HG03378 (cell line): ENCODE measurements around the gene FAM13A.
"Not testable (repeated sequence)": the region's sequence is repeated elsewhere in the genome, so short reads cannot be mapped to it uniquely, and the experiment has no call there.

Experiments
- ATAC-seq: cut with Tn5 transposase; IDR thresholded peaks from one replicate; pipeline ENCODE4 v1.9.1; 2021; ENCODE audit warnings: mild to moderate bottlenecking, moderate library complexity; ENCODE audit not compliant: unreplicated experiment

FAM13A gene

GRCh38 chr4:89000844-89001360, 56.1 kb downstream of the FAM13A start:
- ATAC-seq = no peak

- ATAC-seq = no peak
Observed at GRCh38 chr4:89000382-89000781, 56.6 kb downstream of the FAM13A start.

- ATAC-seq = no peak
Observed at GRCh38 chr4:88999392-88999930, 57.5 kb downstream of the FAM13A start.

- ATAC-seq = no peak
Observed at GRCh38 chr4:88998891-88999290, 58.1 kb downstream of the FAM13A start.

GRCh38 chr4:88998001-88998400, 59.0 kb downstream of the FAM13A start:
- ATAC-seq = no peak

- no peak for ATAC-seq
Observed at GRCh38 chr4:88995874-88996273, 61.1 kb downstream of the FAM13A start.

- ATAC-seq = not testable (repeated sequence)
Observed at GRCh38 chr4:88995257-88995656, 61.7 kb downstream of the FAM13A start.

GRCh38 chr4:88993246-88993645, 63.7 kb downstream of the FAM13A start:
- no peak for ATAC-seq

GRCh38 chr4:88991746-88992145, 65.2 kb downstream of the FAM13A start:
- ATAC-seq = no peak

- ATAC-seq = no peak
Observed at GRCh38 chr4:88989990-88990389, 67.0 kb downstream of the FAM13A start.

- no peak for ATAC-seq
Observed at GRCh38 chr4:88985088-88985773, 71.8 kb downstream of the FAM13A start.

- ATAC-seq = no peak
Observed at GRCh38 chr4:88982757-88983156, 74.2 kb downstream of the FAM13A start.

GRCh38 chr4:88981993-88982392, 75.0 kb downstream of the FAM13A start:
- peak; percentile 85 for ATAC-seq

- ATAC-seq = no peak
Observed at GRCh38 chr4:88981556-88981955, 75.4 kb downstream of the FAM13A start.

- no peak for ATAC-seq
Observed at GRCh38 chr4:88979276-88979675, 77.7 kb downstream of the FAM13A start.

GRCh38 chr4:88976775-88977035, 80.3 kb downstream of the FAM13A start:
- no peak for ATAC-seq

GRCh38 chr4:88975958-88976774, 80.8 kb downstream of the FAM13A start:
- ATAC-seq = no peak

- ATAC-seq = no peak
Observed at GRCh38 chr4:88971536-88971935, 85.4 kb downstream of the FAM13A start.

GRCh38 chr4:88969746-88970145, 87.2 kb downstream of the FAM13A start:
- no peak for ATAC-seq

- ATAC-seq = no peak
Observed at GRCh38 chr4:88969271-88969670, 87.7 kb downstream of the FAM13A start.

GRCh38 chr4:88967883-88968331, 89.1 kb downstream of the FAM13A start:
- no peak for ATAC-seq

GRCh38 chr4:88965053-88965452, 91.9 kb downstream of the FAM13A start:
- no peak for ATAC-seq
